ENCODE data around the gene NYNRIN. TPM values are rescaled to one million over a fixed set of nuclear protein-coding genes. Genes with fewer than 3 reads are reported as not detected.

The NYNRIN gene
- polyA plus RNA-seq, 1 donor from 2014 or later, result 5.7 TPM

DNA sequence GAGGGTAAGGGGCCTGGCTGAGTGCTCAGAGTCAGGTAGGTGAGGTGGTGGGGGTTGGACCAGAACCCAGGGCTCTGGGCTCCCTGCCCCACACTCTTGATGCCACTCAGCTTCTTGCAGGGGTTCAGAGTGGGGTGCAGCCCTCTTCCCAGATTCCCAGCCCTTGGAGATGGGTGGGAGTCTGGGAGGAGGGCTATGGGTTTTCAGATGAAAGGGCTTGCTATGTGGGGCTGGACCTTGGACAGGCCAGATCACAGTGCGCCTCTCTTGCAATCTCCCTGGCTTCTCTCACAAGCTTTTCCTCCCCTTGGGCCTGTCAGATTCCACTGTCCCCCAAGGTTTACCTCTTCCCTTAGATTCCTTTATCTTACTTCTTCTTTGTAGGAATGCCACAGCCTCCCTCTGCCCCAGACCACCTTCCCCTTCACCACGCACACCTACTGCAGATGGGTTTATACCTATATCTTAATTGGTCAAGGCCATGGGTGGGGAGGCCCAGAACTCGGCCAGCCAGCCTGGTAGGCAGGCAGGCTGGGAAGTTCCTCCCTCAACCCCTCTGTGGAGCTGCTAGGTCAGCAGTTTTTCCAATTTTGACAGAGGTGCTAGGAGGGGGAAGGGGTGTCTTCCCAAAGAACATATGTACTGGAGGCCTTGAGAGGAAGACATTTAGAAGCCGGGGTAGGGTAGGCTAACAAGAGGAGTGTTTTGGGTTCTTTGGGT lies 1.4 kb downstream of the NYNRIN start:
- H3K27ac ChIP-seq (ENCODE audit: low read length), result no peak overlapping the region

DNA sequence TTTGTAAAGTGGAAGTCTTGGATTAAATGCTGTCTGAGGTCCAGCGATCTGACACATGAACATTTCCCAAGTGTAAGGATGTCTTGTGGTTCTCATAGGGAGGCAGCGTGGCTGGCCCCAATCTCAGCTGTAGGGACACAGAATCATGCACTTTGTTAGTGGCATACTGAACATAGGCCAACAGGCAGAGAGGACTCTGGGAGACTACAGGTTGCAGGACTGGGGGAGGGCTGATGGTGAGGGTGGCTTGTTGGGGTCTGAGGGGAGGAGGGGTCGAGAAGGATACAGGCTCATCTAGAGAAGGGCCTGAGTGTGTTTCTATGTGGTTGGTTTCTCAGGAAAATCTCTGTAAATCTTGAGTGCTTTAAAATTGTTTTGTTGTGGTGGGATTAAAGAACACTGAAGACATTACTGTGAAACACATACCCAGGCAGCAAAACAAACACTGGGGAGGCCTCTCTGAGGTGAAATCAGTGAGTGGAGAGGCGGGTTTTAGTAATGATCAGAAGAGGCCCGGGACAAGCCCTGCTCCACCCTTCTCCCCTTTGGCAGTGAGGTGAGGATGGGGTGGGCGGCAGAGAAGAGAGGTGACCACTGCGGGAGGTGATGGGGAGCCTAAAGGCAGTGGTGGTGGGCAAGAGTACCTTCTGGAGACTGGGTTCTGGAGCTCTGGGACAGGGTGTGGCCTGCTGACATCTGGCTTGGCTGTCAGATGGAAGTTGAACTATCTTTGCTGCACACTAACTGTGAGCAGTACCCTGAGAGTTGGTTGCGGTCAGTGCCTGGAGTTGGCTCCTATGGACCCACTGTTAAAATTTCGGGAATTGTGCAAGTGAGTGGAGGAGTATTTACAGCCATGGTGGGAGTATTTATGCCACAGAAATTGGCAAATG lies 3.3 kb downstream of the NYNRIN start:
- H3K36me3 ChIP-seq (ENCODE audit: insufficient read depth, low read length), result no peaks in the 10 kb centered on the region
- TF ChIP-seq POLR2AphosphoS5 (IDR thresholded peaks at IDR 0.05) (no peak), EZH2 (IDR thresholded peaks at IDR 0.05; ENCODE audit: borderline replicate concordance, insufficient read depth, low read length, poor library complexity, severe bottlenecking) (no peak), SMC3 (conservative IDR thresholded peaks at IDR 0.05; ENCODE audit: poor library complexity) (no peak), RAD21 (conservative IDR thresholded peaks at IDR 0.05) (no peak), EP300 (conservative IDR thresholded peaks at IDR 0.05; ENCODE audit: poor library complexity, severe bottlenecking) (no peak), TAF1 (IDR thresholded peaks at IDR 0.05; ENCODE audit: low read depth) (no peak), MXI1 (conservative IDR thresholded peaks at IDR 0.05; ENCODE audit: poor library complexity, severe bottlenecking) (no peak)
- TF ChIP-seq, protein P1, sequence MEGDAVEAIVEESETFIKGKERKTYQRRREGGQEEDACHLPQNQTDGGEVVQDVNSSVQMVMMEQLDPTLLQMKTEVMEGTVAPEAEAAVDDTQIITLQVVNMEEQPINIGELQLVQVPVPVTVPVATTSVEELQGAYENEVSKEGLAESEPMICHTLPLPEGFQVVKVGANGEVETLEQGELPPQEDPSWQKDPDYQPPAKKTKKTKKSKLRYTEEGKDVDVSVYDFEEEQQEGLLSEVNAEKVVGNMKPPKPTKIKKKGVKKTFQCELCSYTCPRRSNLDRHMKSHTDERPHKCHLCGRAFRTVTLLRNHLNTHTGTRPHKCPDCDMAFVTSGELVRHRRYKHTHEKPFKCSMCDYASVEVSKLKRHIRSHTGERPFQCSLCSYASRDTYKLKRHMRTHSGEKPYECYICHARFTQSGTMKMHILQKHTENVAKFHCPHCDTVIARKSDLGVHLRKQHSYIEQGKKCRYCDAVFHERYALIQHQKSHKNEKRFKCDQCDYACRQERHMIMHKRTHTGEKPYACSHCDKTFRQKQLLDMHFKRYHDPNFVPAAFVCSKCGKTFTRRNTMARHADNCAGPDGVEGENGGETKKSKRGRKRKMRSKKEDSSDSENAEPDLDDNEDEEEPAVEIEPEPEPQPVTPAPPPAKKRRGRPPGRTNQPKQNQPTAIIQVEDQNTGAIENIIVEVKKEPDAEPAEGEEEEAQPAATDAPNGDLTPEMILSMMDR (IDR thresholded peaks at IDR 0.05; ENCODE audit: poor library complexity, severe bottlenecking), result no peak

More for the DNA sequence above, 1.4 kb downstream of the NYNRIN start:
- no peaks in the 10 kb centered on the region for H3F3A ChIP-seq (ENCODE audit: insufficient read depth, low read length, poor library complexity, severe bottlenecking)
- H4K20me1 ChIP-seq (ENCODE audit: insufficient read depth), result no peaks in the 10 kb centered on the region
- H2AFZ ChIP-seq (ENCODE audit: low read depth, low read length), result peak overlapping the region; percentile 91
- H3K9me3 ChIP-seq (ENCODE audit: low read length), result no peaks in the 10 kb centered on the region
- H3K4me3 ChIP-seq (ENCODE audit: low read length), result peak overlapping the region; percentile 82
- peaks cover 3% of the 10 kb centered on the region for H3K27me3 ChIP-seq (ENCODE audit: insufficient read depth, low read depth, low read length)
- H3K36me3 ChIP-seq (ENCODE audit: insufficient read depth, low read length), result no peaks in the 10 kb centered on the region
- H3K4me2 ChIP-seq (ENCODE audit: low read length), result peak overlapping the region; percentile 92
- TF ChIP-seq POLR2AphosphoS5 (IDR thresholded peaks at IDR 0.05) (no peak), EP300 (conservative IDR thresholded peaks at IDR 0.05; ENCODE audit: poor library complexity, severe bottlenecking) (no peak), SMC3 (conservative IDR thresholded peaks at IDR 0.05; ENCODE audit: poor library complexity) (no peak), EZH2 (IDR thresholded peaks at IDR 0.05; ENCODE audit: borderline replicate concordance, insufficient read depth, low read length, poor library complexity, severe bottlenecking) (no peak)
- TF ChIP-seq, protein P1 (IDR thresholded peaks at IDR 0.05; ENCODE audit: poor library complexity, severe bottlenecking), result no peak
- TF ChIP-seq, protein P2, sequence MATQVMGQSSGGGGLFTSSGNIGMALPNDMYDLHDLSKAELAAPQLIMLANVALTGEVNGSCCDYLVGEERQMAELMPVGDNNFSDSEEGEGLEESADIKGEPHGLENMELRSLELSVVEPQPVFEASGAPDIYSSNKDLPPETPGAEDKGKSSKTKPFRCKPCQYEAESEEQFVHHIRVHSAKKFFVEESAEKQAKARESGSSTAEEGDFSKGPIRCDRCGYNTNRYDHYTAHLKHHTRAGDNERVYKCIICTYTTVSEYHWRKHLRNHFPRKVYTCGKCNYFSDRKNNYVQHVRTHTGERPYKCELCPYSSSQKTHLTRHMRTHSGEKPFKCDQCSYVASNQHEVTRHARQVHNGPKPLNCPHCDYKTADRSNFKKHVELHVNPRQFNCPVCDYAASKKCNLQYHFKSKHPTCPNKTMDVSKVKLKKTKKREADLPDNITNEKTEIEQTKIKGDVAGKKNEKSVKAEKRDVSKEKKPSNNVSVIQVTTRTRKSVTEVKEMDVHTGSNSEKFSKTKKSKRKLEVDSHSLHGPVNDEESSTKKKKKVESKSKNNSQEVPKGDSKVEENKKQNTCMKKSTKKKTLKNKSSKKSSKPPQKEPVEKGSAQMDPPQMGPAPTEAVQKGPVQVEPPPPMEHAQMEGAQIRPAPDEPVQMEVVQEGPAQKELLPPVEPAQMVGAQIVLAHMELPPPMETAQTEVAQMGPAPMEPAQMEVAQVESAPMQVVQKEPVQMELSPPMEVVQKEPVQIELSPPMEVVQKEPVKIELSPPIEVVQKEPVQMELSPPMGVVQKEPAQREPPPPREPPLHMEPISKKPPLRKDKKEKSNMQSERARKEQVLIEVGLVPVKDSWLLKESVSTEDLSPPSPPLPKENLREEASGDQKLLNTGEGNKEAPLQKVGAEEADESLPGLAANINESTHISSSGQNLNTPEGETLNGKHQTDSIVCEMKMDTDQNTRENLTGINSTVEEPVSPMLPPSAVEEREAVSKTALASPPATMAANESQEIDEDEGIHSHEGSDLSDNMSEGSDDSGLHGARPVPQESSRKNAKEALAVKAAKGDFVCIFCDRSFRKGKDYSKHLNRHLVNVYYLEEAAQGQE (IDR thresholded peaks at IDR 0.05; ENCODE audit: borderline replicate concordance), result no peak
- peak overlapping the region; percentile 76 for H3K9ac ChIP-seq (ENCODE audit: low read length)
- H3K9me2 ChIP-seq (ENCODE audit: insufficient read depth, low read length), result no peaks in the 10 kb centered on the region
- H3K79me2 ChIP-seq (replicated peaks; ENCODE audit: insufficient read depth, low read length), result peaks cover 11% of the 10 kb centered on the region

More for the DNA sequence above, 3.3 kb downstream of the NYNRIN start:
- Histone ChIP-seq H3K27me3 (ENCODE audit: insufficient read depth, low read depth, low read length) (peaks cover 3% of the 10 kb centered on the region), H3K9me3 (ENCODE audit: low read length) (no peaks in the 10 kb centered on the region), H3K4me2 (ENCODE audit: low read length) (no peak overlapping the region), H3K79me2 (replicated peaks; ENCODE audit: insufficient read depth, low read length) (peaks cover 11% of the 10 kb centered on the region), H2AFZ (ENCODE audit: low read depth, low read length) (no peak overlapping the region), H3K9ac (ENCODE audit: low read length) (no peak overlapping the region), H3F3A (ENCODE audit: insufficient read depth, low read length, poor library complexity, severe bottlenecking) (no peaks in the 10 kb centered on the region), H3K9me2 (ENCODE audit: insufficient read depth, low read length) (no peaks in the 10 kb centered on the region), H3K4me3 (ENCODE audit: low read length) (peak overlapping the region; percentile 82), H4K20me1 (ENCODE audit: insufficient read depth) (no peaks in the 10 kb centered on the region), H3K27ac (ENCODE audit: low read length) (no peak overlapping the region)

All from neural cell (in vitro differentiated cells).